ENCODE data around the gene SRSF1.
A peak's percentile ranks its signal among the peaks of the same experiment; 100 is the strongest.
"Not testable (repeated sequence)": the region's sequence is repeated elsewhere in the genome, so short reads cannot be mapped to it uniquely, and the experiment has no call there.

SRSF1 gene

GRCh38 chr17:57962279-57963148 is 44.5 kb downstream of the SRSF1 start:
- Mint-ChIP-seq H3K27me3 (ENCODE audit: low read depth, poor library complexity) (peaks cover 6% of the 10 kb centered on the region), H3K9me3 (no peaks in the 10 kb centered on the region), H3K27ac (peak overlapping the region; percentile 40), H3K36me3 (ENCODE audit: low read depth) (no peaks in the 10 kb centered on the region), H3K4me1 (peaks cover 20% of the 10 kb centered on the region), H3K4me3 (no peak overlapping the region)
- no peak for TF ChIP-seq CTCF (IDR thresholded peaks at IDR 0.05)
- no peak for DNase-seq

- no peak overlapping the region for H3K4me3 Mint-ChIP-seq
- peaks cover 39% of the 10 kb centered on the region for H3K4me1 Mint-ChIP-seq
- H3K27ac Mint-ChIP-seq = no peak overlapping the region
- peaks cover 15% of the 10 kb centered on the region for H3K27me3 Mint-ChIP-seq (ENCODE audit: low read depth, poor library complexity)
- DNase-seq = no peak
- no peaks in the 10 kb centered on the region for H3K36me3 Mint-ChIP-seq (ENCODE audit: low read depth)
- H3K9me3 Mint-ChIP-seq = no peaks in the 10 kb centered on the region
- TF ChIP-seq CTCF (IDR thresholded peaks at IDR 0.05) = no peak
Measured at GRCh38 chr17:57959929-57960328, 47.1 kb downstream of the SRSF1 start.

- not testable (repeated sequence) for H3K27ac Mint-ChIP-seq; DNase-seq; H3K9me3 Mint-ChIP-seq; H3K36me3 Mint-ChIP-seq (ENCODE audit: low read depth); H3K4me3 Mint-ChIP-seq
- H3K27me3 Mint-ChIP-seq (ENCODE audit: low read depth, poor library complexity) = peaks cover 19% of the 10 kb centered on the region
- peaks cover 49% of the 10 kb centered on the region for H3K4me1 Mint-ChIP-seq
Measured at GRCh38 chr17:57958391-57958790, 48.7 kb downstream of the SRSF1 start.

GRCh38 chr17:57957886-57958285 is 49.2 kb downstream of the SRSF1 start:
- Mint-ChIP-seq H3K9me3 (no peaks in the 10 kb centered on the region), H3K36me3 (ENCODE audit: low read depth) (no peaks in the 10 kb centered on the region), H3K4me3 (no peak overlapping the region), H3K4me1 (peaks cover 54% of the 10 kb centered on the region), H3K27me3 (ENCODE audit: low read depth, poor library complexity) (peaks cover 19% of the 10 kb centered on the region), H3K27ac (no peak overlapping the region)
- DNase-seq = no peak
- no peak for TF ChIP-seq CTCF (IDR thresholded peaks at IDR 0.05)

GRCh38 chr17:57957120-57957850 is 49.8 kb downstream of the SRSF1 start:
- Mint-ChIP-seq H3K27ac (no peak overlapping the region), H3K36me3 (ENCODE audit: low read depth) (no peaks in the 10 kb centered on the region), H3K4me3 (peak overlapping the region; percentile 50), H3K27me3 (ENCODE audit: low read depth, poor library complexity) (peaks cover 19% of the 10 kb centered on the region), H3K4me1 (peaks cover 58% of the 10 kb centered on the region), H3K9me3 (no peaks in the 10 kb centered on the region)
- no peak for DNase-seq
- TF ChIP-seq CTCF (IDR thresholded peaks at IDR 0.05) = no peak

GRCh38 chr17:57956291-57957119 is 50.5 kb downstream of the SRSF1 start:
- peaks cover 19% of the 10 kb centered on the region for H3K27me3 Mint-ChIP-seq (ENCODE audit: low read depth, poor library complexity)
- H3K4me1 Mint-ChIP-seq = peaks cover 59% of the 10 kb centered on the region
- no peak for TF ChIP-seq CTCF (IDR thresholded peaks at IDR 0.05)
- no peak overlapping the region for H3K27ac Mint-ChIP-seq
- peak overlapping the region; percentile 80 for H3K4me3 Mint-ChIP-seq
- H3K36me3 Mint-ChIP-seq (ENCODE audit: low read depth) = no peaks in the 10 kb centered on the region
- H3K9me3 Mint-ChIP-seq = no peaks in the 10 kb centered on the region
- no peak for DNase-seq
